IMR-90 (cell line): ENCODE data around the gene CSNK2B. TPM values are rescaled to one million over a fixed set of nuclear protein-coding genes. Genes with fewer than 3 reads are reported as not detected.

Experiments
- ATAC-seq: fragments of 200-7000 bp; cut with Tn5 transposase; 2 replicates; pipeline ENCODE4 v1.9.1; 2020; ENCODE audit warnings: low read depth, mild to moderate bottlenecking, moderate library complexity
- BruUV-seq: library from RNA; stranded (reverse); fragments of 400-500 nt; replicated peaks from 2 replicates; lab custom pipeline; 2021; lab: Mats Ljungman, UMichigan
- CTCF ChIA-PET: fragments of 300-600 bp; formaldehyde crosslinking; extraction: SDS; loops from one replicate; lab custom pipeline; 2021; ENCODE audit warnings: antibody characterized with exemption; lab: Yijun Ruan, JAX
- POLR2A ChIA-PET: fragments of 300-600 bp; sonication (Branson Sonifier 250); formaldehyde crosslinking; loops from one replicate; lab custom pipeline; 2022; ENCODE audit warnings: antibody characterized with exemption; ENCODE audit not compliant: unreplicated experiment; lab: Charles Lee
- DNase-seq: peaks from one replicate; pipeline ENCODE4 v3.0.0; 2013
- H2AFZ ChIP-seq: replicated peaks from 2 replicates; pipeline ENCODE3; 2013; ENCODE audit warnings: low read length, mild to moderate bottlenecking; ENCODE audit not compliant: poor library complexity
- H2AK5ac ChIP-seq: 2 replicates; pipeline ENCODE4 v1.6.1; 2013; ENCODE audit warnings: low read depth, low read length, inconsistent platforms
- H2AK9ac ChIP-seq: replicated peaks from 2 replicates; pipeline ENCODE3; 2013; ENCODE audit warnings: mild to moderate bottlenecking, low read depth, low read length, moderate library complexity; ENCODE audit not compliant: poor library complexity
- H2BK120ac ChIP-seq: 2 replicates; pipeline ENCODE4 v1.6.1; 2013; ENCODE audit warnings: low read depth, low read length, inconsistent platforms
- H2BK15ac ChIP-seq: 3 replicates; pipeline ENCODE4 v1.6.1; 2013; ENCODE audit warnings: low read depth, low read length, inconsistent platforms
- H2BK20ac ChIP-seq: 2 replicates; pipeline ENCODE4 v1.6.1; 2013; ENCODE audit warnings: low read depth, mild to moderate bottlenecking, inconsistent platforms, low read length, moderate library complexity
- H2BK5ac ChIP-seq: 2 replicates; pipeline ENCODE4 v1.6.1; 2013; ENCODE audit warnings: mild to moderate bottlenecking, low read depth, low read length, inconsistent platforms; ENCODE audit not compliant: poor library complexity, severe bottlenecking
- H3K14ac ChIP-seq: replicated peaks from 2 replicates; pipeline ENCODE4 v1.6.1; 2013; ENCODE audit warnings: low read depth, low read length, inconsistent platforms
- H3K18ac ChIP-seq: 2 replicates; pipeline ENCODE4 v1.6.1; 2013; ENCODE audit warnings: low read depth, low read length, control low read depth
- H3K23ac ChIP-seq: 2 replicates; pipeline ENCODE4 v1.6.1; 2013; ENCODE audit warnings: low read depth, low read length, inconsistent platforms
- H3K27ac ChIP-seq: 2 replicates; pipeline ENCODE4 v1.5.1; 2013; ENCODE audit warnings: mild to moderate bottlenecking, control low read depth, low read length; ENCODE audit not compliant: insufficient read depth
- H3K27me3 ChIP-seq: 2 replicates; pipeline ENCODE4 v1.6.1; 2013; ENCODE audit warnings: low read length; ENCODE audit not compliant: control insufficient read depth, insufficient read depth
- H3K36me3 ChIP-seq: 2 replicates; pipeline ENCODE4 v1.6.1; 2013; ENCODE audit warnings: low read length, mixed read lengths; ENCODE audit not compliant: control insufficient read depth, insufficient read depth
- H3K4ac ChIP-seq: 2 replicates; pipeline ENCODE4 v1.6.1; 2013; ENCODE audit warnings: low read depth, low read length, inconsistent platforms
- H3K4me1 ChIP-seq: 2 replicates; pipeline ENCODE4 v1.6.1; 2013; ENCODE audit warnings: low read length, mixed read lengths; ENCODE audit not compliant: control insufficient read depth, insufficient read depth
- H3K4me2 ChIP-seq: 2 replicates; pipeline ENCODE4 v1.6.1; 2013; ENCODE audit warnings: low read depth, mild to moderate bottlenecking, control low read depth, low read length, moderate library complexity
- H3K4me3 ChIP-seq: 2 replicates; pipeline ENCODE4 v1.5.1; 2013; ENCODE audit warnings: low read depth, mild to moderate bottlenecking, control low read depth, low read length, moderate library complexity; ENCODE audit not compliant: insufficient read depth
- H3K56ac ChIP-seq: 2 replicates; pipeline ENCODE4 v1.6.1; 2013; ENCODE audit warnings: low read length, inconsistent platforms; ENCODE audit not compliant: insufficient read depth; ENCODE audit errors: extremely low read depth
- H3K79me1 ChIP-seq, 2 experiments: 2 replicates each; pipeline ENCODE4 v1.6.1; 2013; ENCODE audit warnings: low read length in 2 of 2, inconsistent platforms in 1 of 2, low read depth in 1 of 2
- H3K9ac ChIP-seq: 2 replicates; pipeline ENCODE4 v1.6.1; 2013; ENCODE audit warnings: low read depth, low read length, control low read depth
- H3K9me1 ChIP-seq: 2 replicates; pipeline ENCODE4 v1.6.1; 2013; ENCODE audit warnings: low read length, inconsistent platforms; ENCODE audit not compliant: insufficient read depth
- H3K9me3 ChIP-seq: 2 replicates; pipeline ENCODE4 v1.6.1; 2013; ENCODE audit warnings: low read length; ENCODE audit not compliant: control insufficient read depth, insufficient read depth
- H4K20me1 ChIP-seq: 2 replicates; pipeline ENCODE4 v1.6.1; 2013; ENCODE audit warnings: low read length, inconsistent platforms; ENCODE audit not compliant: insufficient read depth
- H4K5ac ChIP-seq: 2 replicates; pipeline ENCODE4 v1.6.1; 2013; ENCODE audit warnings: mild to moderate bottlenecking, low read depth, low read length, control low read depth
- H4K8ac ChIP-seq, 2 experiments: 2 replicates each; pipeline ENCODE4 v1.6.1; 2013; ENCODE audit warnings: low read depth in 2 of 2, low read length in 2 of 2, control low read depth in 1 of 2, inconsistent platforms in 1 of 2
- H4K91ac ChIP-seq: 2 replicates; pipeline ENCODE4 v1.6.1; 2013; ENCODE audit warnings: low read depth, low read length, inconsistent platforms; ENCODE audit not compliant: insufficient read depth
- CTCF ChIP-seq: conservative IDR thresholded peaks from 2 replicates; pipeline ENCODE4 v1.5.1; 2012; ENCODE audit warnings: mild to moderate bottlenecking, low read depth, low read length, improper control_type of control experiment
- MAZ ChIP-seq: IDR thresholded peaks from 2 replicates; pipeline ENCODE4 v1.6.1; 2012; ENCODE audit warnings: low read depth, mild to moderate bottlenecking, low read length, improper control_type of control experiment, moderate library complexity, borderline replicate concordance
- RCOR1 ChIP-seq: IDR thresholded peaks from 2 replicates; pipeline ENCODE4 v1.6.1; 2012; ENCODE audit warnings: mild to moderate bottlenecking, low read length, improper control_type of control experiment; ENCODE audit not compliant: insufficient replicate concordance
- USF2 ChIP-seq: fragments of 150-350 bp; IDR thresholded peaks from 2 replicates; pipeline ENCODE4 v1.6.1; 2017; ENCODE audit warnings: mild to moderate bottlenecking, antibody characterized with exemption, low read length, low read depth
- WGBS, 2 experiments: methylation state at CpG; one replicate each; pipeline versions ENCODE4 v1.1.5 to v1.1.7; 2013; ENCODE audit warnings: missing lambda C conversion rate in 2 of 2; ENCODE audit not compliant: insufficient read length in 1 of 2; ENCODE audit errors: extremely low coverage in 2 of 2; 5-methylcytosine and 5-hydroxymethylcytosine counted together
- dilution Hi-C: fragments of 300-500 bp; cut with HindIII; formaldehyde crosslinking; loops from one replicate; pipeline ENCODE4 v1.14.3; 2018; ENCODE audit warnings: low sequenced_read_pairs; ENCODE audit not compliant: unreplicated experiment
- in situ Hi-C: fragments of 300-500 bp; cut with MboI; formaldehyde crosslinking; loops from 3 replicates; pipeline ENCODE4 v1.14.3; 2019; ENCODE audit warnings: low sequenced_read_pairs, inconsistent platforms, mixed read lengths
- intact Hi-C: fragments of 100-400 bp; cut with micrococcal nuclease; formaldehyde crosslinking; loops from 2 replicates; pipeline ENCODE4 v1.10.0; 2022
- polyA plus RNA-seq, 3 experiments: library from polyadenylated mRNA; depleted of rRNA; stranded (reverse); fragments of >200 nt; gene quantifications; 2 replicates each; pipeline ENCODE4 v1.2.3, GENCODE V29; 2012; ENCODE audit warnings: low replicate concordance in 1 of 3
- total RNA-seq: library from RNA; depleted of rRNA; stranded (reverse); fragments of >200 nt; gene quantifications from 2 replicates; pipeline ENCODE4 v1.2.3, GENCODE V29; 2012

Gene CSNK2B
- total and polyA plus RNA-seq, 2 of the 4 experiments (the other 2 are of a cell fraction) = 194 to 240 TPM

- no peak overlapping the region for H3K23ac ChIP-seq
- no peak overlapping the region for H2BK15ac ChIP-seq
- in situ Hi-C loops (no loop called here), dilution Hi-C loops (no loop called here), intact Hi-C loops (no loop called here)
- H2AK5ac ChIP-seq = no peak overlapping the region; the same call in 1 of the 2 replicates
- H3K56ac ChIP-seq = no peak overlapping the region
- peak overlapping the region; percentile 21 for H2AFZ ChIP-seq
- TF ChIP-seq CTCF (no peak), MAZ (no peak), RCOR1 (no peak), USF2 (no peak)
- H3K36me3 ChIP-seq = no peaks in the 10 kb centered on the region
- H4K20me1 ChIP-seq = no peaks in the 10 kb centered on the region; the same call in 1 of the 2 replicates
- DNase-seq = no peak
- no peak overlapping the region for H3K4me2 ChIP-seq
- no peak overlapping the region for H3K18ac ChIP-seq
- H3K79me1 ChIP-seq = no peaks in the 10 kb centered on the region
- H3K14ac ChIP-seq = no peak overlapping the region
- no peak overlapping the region for H3K4me3 ChIP-seq
- WGBS, 2 experiments = no CpG with 5 or more reads among the region's 5 CpGs
- ChIA-PET POLR2A (no interaction called here), CTCF (no interaction called here)
- BruUV-seq = no TSS peak
- H2BK120ac ChIP-seq = no peak overlapping the region
- no peaks in the 10 kb centered on the region for H3K9me3 ChIP-seq
- H3K4me1 ChIP-seq = no peaks in the 10 kb centered on the region
- H3K27ac ChIP-seq = no peak overlapping the region
- H4K8ac ChIP-seq = no peak overlapping the region
- no peaks in the 10 kb centered on the region for H3K9me1 ChIP-seq
- no peak overlapping the region for H3K9ac ChIP-seq
- peaks cover 35% of the 10 kb centered on the region for H3K27me3 ChIP-seq
- H4K5ac ChIP-seq = no peak overlapping the region
- no peak overlapping the region for H4K91ac ChIP-seq
- ATAC-seq = no peak
- H2AK9ac ChIP-seq = no peak overlapping the region
- no peak overlapping the region for H2BK5ac ChIP-seq
- H2BK20ac ChIP-seq = no peak overlapping the region
- no peak overlapping the region for H3K4ac ChIP-seq
Measured at GRCh38 chr6:31710523-31711219, 44.8 kb downstream of the CSNK2B start.
